PFSK-1 (cell line): Measurements from ENCODE around the gene OMP.

Source experiments
- POLR2AphosphoS5 ChIP-seq: IDR thresholded peaks from 2 replicates; pipeline ENCODE4 v1.6.1; 2012; ENCODE audit warnings: low read depth, mild to moderate bottlenecking, control low read depth, low read length, moderate library complexity
- REST ChIP-seq, 2 experiments: IDR thresholded peaks; 2 replicates each; pipeline versions ENCODE4 v1.6.1 to v1.8.0; 2011 to 2012; ENCODE audit warnings: low read depth in 2 of 2, low read length in 2 of 2, control low read depth in 1 of 2, inconsistent platforms in 1 of 2, mild to moderate bottlenecking in 1 of 2, moderate library complexity in 1 of 2; ENCODE audit not compliant: insufficient read depth in 1 of 2
- TAF1 ChIP-seq: IDR thresholded peaks from 2 replicates; pipeline ENCODE4 v1.6.1; 2012; ENCODE audit warnings: low read length, control low read depth, borderline replicate concordance; ENCODE audit not compliant: insufficient read depth

- TF ChIP-seq TAF1, result no peak
- no peak for TF ChIP-seq REST (IDR thresholded peaks at IDR 0.05; ENCODE audit: insufficient read depth in 1 of 2, low read depth in 2 of 2, low read length in 2 of 2)
- no peak for TF ChIP-seq POLR2AphosphoS5
Observed at GRCh38 chr11:77093987-77094840, 8.4 kb upstream of the OMP start.
